GM12872 (cell line): ENCODE measurements around the gene WDR75.

Source experiments
- CTCF ChIP-seq: IDR thresholded peaks from 3 replicates; pipeline ENCODE4 v1.5.1; 2011; ENCODE audit warnings: low read depth, mild to moderate bottlenecking, low read length, moderate library complexity; ENCODE audit not compliant: insufficient read depth

Gene WDR75

GRCh38 chr2:189440947-189441708 lies at the start of gene WDR75:
TSS of gene WDR75 (plus strand) at chr2:189441474. CDS start at chr2:189441493, 19 bp downstream.
- TF ChIP-seq CTCF: no peak

- TF ChIP-seq CTCF: no peak
Measured at GRCh38 chr2:189393440-189394111, 47.7 kb upstream of the WDR75 start.

- TF ChIP-seq CTCF: no peak
Measured at GRCh38 chr2:189394525-189394924, 46.7 kb upstream of the WDR75 start.

- no peak for TF ChIP-seq CTCF
Measured at GRCh38 chr2:189402932-189403331, 38.3 kb upstream of the WDR75 start.

GRCh38 chr2:189406586-189407233 lies 34.6 kb upstream of the WDR75 start:
- TF ChIP-seq CTCF: no peak

GRCh38 chr2:189407281-189408209 lies 33.7 kb upstream of the WDR75 start:
- TF ChIP-seq CTCF: no peak
